Endothelial cell of umbilical vein (primary cell): ENCODE measurements around the gene FBLN7.

Source experiments
- CTCF ChIP-seq, 2 donors: IDR thresholded peaks; 1 replicate in 1 of 2; 2 replicates in 1 of 2; pipeline ENCODE4 v1.5.1; 2011; ENCODE audit warnings: low read length in 2 of 2, mild to moderate bottlenecking in 2 of 2, moderate library complexity in 2 of 2, control low read depth in 1 of 2, inconsistent platforms in 1 of 2, low read depth in 1 of 2; ENCODE audit not compliant: insufficient read depth in 1 of 2; ENCODE audit errors: extremely low read depth in 1 of 2
- POLR2A ChIP-seq: IDR thresholded peaks from 2 replicates; pipeline ENCODE4 v1.6.1; 2012; ENCODE audit warnings: low read depth, mild to moderate bottlenecking, control low read depth, low read length
- POLR2AphosphoS5 ChIP-seq: IDR thresholded peaks from 2 replicates; pipeline ENCODE4 v1.6.1; 2012; ENCODE audit warnings: low read depth, mild to moderate bottlenecking, control low read depth, low read length, moderate library complexity; ENCODE audit not compliant: insufficient read depth

DNA sequence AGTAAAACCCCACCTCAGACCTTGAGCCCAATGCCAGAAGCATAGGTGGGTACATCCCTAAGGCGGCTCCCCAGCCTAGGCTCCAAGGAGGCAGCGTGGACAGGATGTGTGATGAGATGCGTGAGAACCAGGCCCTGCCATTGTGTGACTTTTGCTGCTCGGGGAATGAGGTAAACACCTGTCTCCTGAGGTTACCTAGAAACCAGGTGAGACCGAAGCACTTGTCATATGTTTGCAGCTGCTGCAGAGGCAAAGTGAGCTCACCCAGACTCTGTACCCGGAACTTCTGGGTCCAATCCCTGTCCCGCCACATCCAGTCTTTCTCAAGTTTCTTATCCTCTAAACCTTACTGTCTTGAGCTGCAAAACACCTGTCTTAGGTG is 3.4 kb downstream of the FBLN7 start:
- no peak for TF ChIP-seq POLR2AphosphoS5
- no peak for TF ChIP-seq CTCF (IDR thresholded peaks at IDR 0.05; ENCODE audit: extremely low read depth in 1 of 2, insufficient read depth in 1 of 2, low read depth in 1 of 2, low read length in 2 of 2)
- no peak for TF ChIP-seq POLR2A
